Measurements from ENCODE around the gene CD300C.
"Not testable (repeated sequence)": the region's sequence is repeated elsewhere in the genome, so short reads cannot be mapped to it uniquely, and the experiment has no call there.

The CD300C gene

DNA sequence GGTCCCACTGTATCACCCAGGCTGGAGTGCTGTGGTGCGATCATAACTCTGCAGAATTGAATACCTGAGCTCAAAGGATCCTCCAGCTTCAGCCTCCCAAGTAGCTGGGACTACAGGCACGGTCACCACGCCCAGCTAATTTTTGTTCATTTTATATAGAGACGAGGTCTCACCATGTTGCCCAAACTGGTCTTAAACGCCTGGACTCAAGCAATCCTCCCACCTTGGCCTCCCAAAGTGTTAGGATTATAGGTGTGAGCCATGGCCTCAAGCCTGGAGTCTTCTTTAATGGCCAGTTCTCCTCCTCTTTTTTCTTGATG is 15.1 kb downstream of the CD300C start:
- no peak for ATAC-seq

DNA sequence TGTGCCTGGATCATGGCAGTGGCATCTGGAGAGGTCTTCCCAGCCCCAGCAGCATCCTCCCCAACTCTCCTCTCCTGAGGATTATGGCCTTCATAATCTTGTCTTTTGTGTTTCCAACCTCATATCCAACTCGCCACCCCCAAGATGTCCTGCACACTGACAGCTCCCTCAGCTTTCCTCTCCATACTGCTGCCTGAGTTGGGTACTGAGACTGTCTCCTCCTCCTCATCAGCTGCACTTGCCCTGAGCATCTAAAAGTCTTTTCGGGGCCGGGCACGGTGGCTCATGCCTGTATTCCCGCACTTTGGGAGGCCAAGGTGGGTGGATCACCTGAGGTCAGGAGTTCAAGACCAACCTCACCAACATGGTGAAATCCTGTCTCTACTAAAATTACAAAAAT is 16.7 kb downstream of the CD300C start:
- ATAC-seq: no peak

DNA sequence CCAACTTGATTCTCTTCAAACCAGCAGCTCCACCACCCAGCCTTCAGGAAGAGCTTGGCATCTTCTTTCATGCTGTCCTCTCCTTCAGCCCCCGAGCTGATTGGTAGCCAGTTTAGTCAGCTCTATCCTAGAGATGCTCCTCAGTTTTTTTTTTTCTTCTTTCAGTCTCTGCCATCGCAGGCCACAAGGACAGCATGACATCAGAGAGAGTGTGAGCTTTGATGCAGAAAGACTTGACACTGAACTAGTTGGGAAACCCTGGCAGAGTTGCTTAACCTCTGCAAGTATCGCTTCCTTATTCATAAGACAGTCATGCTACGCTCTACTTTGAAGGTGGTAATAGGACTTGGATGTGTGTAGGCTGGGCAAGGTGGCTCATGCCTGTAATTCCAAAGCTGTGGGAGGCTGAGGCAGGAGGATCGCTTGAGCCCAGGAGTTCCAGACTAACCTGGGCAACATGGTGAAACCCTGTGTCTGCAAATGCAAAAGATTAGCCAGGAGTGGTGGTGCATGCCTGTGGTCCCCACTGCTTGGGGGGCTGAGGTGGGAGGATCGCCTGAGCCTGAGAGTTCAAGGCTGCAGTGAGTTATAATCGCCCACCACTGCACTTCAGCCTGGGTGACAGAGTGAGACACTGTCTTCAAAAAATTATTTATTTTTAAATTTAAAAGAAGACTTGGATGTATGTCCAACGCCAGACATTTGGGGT is 17.3 kb downstream of the CD300C start:
- ATAC-seq: peak; percentile 39 to 68

DNA sequence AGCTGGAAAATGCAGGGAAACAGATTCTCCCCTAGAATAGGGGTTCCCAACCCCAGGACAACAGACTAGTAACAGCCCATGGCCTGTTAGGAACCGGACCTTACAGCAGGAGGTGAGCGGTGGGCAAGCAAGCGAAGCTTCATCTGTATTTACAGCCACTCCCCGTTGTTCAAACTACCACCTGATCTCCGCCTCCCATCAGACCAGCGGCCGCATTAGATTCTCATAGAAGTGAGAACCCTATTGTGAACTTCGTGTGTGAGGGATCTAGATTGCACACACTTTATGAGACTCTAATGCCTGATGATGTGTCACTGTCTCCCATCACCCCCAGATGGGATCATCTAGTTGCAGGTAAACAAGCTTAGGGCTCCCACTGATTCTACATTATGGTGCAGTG is 18.2 kb downstream of the CD300C start:
- no peak for ATAC-seq

DNA sequence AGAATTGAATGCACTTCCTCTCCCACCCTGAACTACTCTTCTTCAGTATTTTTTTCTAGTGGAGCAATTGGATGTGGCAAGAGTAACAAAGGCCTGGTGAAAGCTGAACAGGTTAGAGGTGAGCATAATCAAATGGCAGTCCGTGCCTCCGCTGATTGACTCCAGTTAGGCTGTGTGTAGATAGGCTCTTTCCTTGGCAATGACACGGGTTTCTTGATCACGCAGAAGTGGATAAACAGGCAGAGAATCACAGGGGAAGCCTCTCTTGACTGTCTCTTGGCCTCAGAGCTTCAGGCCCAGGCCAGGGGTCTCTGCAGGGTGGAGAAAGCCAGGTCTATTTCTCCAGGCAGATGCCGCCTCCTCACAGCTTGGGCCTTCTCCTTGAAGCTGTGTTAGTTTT is 18.8 kb downstream of the CD300C start:
- ATAC-seq: no peak

DNA sequence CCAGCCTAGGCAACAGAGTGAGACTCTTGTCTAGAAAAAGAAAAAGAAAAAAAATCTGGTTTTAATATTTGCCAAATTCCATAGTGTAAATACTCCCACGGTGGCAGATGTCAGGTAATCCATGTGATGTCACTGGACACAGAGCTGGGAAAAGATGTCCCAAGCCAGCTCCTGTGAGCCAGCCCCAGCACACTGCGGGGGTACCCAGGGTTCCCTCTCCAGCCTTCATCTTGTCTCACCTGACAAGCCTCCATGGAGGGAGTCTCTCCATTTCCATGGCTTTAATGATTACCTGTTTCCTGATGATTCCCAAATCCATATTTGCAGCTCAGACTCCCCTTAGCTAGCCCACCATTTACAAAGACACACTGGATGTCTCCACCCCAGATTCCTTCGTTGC is 19.2 kb downstream of the CD300C start:
- no peak for ATAC-seq

DNA sequence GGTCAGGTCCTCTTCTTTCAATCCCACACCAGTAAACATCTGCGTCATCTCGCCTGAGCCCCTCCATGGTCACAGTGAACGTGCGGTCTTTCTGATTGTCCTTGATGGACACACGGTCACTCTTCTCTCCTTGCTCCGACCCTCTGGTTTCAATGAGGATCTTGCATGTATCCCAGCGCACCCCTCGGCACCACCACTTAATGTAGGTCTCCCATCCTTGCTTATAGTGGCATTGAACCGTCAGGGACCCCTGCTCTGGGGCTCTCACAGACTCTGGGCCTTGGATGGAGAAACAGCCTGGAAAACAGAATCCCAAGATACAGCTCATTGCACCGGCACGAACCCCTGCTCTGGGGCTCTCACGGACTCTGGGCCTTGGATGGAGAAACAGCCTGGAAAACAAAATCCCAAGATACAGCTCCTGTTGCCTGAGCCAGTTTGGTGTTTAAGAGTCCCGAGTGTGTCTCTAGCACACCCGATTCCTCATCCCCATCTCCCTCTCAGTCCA is 20.1 kb downstream of the CD300C start:
- no peak for ATAC-seq

DNA sequence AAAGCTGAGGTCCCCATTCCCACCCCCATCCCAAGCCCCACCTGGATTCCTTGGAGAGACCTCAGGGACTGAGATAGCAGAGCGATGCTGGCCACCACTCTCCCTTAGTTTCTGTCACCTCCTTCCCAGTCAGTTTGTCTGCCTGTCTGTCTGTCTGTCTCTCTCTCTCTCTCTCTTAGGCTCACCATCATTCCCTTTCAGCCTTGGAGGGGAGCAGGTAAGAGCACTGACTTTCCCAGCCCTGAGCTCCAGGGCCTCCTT is 20.5 kb downstream of the CD300C start:
- no peak for ATAC-seq

DNA sequence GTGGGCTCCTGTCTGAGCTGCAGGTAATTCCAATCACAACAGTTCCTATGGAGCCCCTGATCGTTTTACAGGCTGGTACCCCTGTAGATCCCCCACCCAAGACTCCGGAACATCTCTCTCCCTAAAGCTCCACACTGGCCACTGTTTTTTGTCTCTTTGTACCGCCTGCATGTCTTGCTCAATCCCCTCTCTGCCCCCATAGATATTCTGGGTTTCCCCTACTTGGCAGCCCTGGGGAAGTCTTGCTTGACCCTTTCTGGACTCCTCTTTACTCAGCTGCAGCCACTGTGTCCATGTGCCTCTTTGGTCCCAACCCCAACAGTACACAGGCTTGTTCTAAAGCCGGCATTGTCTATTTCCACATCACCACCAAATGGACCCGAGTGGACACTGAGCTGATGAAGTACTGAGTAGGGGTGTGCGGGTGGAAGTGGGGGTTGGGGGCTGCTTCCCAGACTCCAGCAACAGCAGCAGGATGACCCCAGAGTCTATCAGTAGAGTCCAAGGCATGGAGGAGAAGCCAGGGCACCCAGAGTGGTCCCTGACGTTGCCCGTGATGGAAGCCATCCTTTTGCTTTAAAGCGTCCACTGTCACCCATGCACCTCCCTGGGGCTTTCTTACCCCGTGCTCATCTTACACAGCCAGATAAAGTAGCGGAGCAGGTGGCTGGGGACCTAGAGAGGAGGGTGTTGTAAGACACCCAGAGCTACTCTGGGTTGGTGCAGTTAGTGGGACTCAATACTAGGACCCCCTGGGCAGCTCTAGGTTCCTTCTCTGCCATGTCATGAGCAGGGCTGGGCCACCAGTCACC is 21.1 kb downstream of the CD300C start:
- no peak for ATAC-seq

DNA sequence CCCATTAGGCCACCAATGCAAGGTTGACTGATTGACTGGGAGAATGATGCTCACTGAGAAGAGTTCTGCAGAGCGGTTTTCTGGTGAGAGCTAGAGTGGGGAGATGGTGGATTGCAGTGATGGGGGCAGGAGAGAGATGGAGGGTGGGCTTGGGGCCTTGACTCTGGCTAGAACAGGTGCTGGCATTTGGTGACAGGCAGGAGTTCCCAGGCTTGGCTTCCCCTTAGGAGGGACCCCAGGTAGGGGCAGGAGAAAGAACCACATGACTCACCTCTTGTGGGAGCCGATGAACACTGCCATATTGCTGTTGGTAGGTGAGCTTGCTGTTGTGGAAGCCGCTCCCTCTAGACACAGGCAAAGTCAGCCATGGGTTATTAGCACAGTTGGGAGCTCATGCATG is 22.6 kb downstream of the CD300C start:
- no peak for ATAC-seq

DNA sequence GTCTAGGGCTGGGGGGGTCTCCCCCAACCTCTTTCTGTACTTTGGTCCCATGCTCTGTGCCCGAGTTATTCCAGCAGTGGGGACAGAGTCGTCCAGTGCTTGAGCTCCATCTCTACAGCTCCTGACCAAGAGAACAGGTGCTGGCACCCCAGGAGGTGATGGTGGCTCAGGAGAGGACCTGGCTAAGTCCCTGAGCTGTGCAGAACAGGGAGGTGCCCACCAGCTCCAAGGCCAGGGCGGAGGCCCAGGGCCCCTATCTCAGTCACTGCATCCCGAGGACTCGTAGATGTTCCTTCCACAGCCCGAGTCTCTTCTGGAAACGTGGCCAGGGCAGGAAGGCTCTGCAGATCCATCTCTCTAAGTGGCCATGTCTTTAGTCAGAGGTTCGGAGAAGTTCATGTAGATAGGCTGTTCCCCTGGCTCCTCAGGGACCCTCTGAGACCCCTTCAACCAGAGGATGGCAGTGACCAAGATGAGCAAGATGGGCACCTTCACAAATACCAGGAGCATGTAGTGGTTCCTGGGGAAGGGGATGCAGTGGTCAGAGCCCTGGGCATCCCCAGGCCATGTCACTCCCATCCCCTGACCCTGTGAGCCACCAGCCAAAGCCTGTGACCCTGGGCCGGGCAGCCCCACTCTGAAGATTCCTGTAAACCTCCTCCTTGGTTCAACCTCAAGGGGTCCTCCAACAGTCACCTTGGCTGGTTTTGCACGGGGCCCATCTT is 23.4 kb downstream of the CD300C start:
- no peak for ATAC-seq

DNA sequence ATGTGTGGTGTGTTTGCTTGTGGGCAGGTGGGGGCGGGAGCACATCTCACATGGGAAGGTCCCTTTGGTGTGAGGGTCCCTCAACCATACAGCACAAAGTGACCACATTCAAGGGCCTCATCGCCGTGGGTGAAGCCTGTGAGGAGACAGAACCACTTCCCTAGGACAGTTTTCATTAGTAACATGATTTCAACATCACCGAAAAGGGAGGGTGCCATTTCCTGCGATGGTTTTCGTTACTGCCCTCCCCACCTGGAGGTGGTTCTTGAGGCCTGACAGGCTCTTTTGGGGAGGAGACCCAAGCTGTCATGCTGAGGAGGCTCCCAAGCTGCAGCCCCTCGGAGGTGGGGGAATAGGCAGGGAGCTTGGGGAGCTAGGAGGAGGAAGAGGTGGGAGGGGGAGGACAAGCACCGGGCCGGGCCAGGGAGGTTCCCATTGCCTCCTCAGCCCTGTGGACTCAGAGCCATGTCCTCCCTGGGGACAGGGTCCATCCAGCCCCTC is 24.2 kb downstream of the CD300C start:
- no peak for ATAC-seq

DNA sequence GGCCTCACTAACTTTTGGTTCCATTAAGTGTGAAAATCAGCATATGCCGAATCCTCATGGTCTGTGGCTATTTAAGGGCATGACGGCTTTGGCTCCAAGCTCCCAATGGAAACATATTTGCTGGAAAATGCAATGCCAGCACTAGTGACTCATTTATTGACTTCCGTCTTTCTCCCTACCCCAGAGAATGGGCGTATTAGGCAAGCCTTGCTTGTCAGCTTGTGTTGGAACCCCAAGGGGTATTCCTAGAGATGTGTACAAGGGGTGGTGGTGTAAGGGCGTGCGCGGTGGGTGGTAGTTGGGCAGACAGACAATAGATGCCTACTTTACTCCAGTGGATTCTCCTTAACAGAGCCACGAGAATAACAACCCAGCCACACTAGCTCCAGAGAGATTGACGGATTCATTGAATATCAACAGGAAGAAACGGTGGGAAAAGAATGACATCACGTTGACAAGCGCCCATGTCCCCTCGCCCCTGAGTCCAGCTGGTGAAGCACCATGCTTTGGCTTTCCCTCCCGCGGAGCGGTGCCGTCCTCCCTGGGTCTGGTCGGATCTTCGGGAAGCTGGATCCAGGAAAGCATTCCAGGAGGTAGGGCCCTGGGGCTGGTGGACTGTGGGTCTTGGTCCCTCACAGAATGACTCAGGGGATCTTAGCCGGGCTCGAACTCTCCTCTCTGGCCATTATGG is 25.0 kb downstream of the CD300C start:
- ATAC-seq: no peak

DNA sequence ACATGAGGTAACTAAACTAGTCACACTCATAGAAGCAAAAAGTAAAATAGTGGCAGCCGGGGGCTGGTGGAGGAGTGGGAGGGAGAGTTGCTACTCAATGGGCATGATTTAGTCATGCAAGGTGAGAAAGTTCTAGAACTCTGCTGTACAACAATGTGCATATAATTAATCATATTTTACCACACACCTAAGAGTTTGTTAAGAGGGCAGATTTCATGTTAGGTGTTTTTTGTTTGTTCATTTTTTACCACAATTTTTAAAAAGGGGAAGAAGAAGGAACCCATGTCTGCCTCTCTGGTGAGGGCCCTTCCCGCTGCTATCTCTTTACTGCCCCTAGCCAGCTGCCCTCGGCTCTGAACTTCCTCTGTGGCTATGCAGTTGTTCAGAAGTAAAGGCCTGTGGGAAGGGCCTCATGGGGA is 25.9 kb downstream of the CD300C start:
- ATAC-seq: peak; percentile 44 to 53

DNA sequence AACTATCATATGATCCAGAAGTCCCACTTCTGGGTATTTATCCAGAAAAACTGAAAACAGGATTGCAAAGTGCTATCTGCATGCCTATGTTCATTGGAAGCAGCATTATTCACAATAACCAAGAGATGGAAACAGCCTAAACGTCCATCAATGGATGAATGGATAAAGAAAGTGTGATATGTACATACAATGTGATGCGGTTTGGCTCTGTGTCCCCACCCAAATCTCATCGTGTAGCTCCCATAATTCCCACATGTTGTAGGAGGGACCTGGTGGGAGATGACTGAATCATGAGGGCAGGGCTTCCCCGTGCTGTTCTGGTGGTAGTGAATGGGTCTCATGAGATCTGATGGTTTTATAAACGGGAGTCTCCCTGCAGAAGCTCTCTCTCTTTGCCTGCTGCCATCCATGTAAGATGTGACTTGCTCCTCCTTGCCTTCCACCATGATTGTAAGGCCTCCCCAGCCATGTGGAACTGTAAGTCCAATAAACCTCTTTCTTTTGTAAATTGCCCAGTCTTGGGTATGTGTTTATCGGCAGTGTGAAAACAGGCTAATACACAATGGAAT is 27.4 kb downstream of the CD300C start:
- not testable (repeated sequence) for ATAC-seq

DNA sequence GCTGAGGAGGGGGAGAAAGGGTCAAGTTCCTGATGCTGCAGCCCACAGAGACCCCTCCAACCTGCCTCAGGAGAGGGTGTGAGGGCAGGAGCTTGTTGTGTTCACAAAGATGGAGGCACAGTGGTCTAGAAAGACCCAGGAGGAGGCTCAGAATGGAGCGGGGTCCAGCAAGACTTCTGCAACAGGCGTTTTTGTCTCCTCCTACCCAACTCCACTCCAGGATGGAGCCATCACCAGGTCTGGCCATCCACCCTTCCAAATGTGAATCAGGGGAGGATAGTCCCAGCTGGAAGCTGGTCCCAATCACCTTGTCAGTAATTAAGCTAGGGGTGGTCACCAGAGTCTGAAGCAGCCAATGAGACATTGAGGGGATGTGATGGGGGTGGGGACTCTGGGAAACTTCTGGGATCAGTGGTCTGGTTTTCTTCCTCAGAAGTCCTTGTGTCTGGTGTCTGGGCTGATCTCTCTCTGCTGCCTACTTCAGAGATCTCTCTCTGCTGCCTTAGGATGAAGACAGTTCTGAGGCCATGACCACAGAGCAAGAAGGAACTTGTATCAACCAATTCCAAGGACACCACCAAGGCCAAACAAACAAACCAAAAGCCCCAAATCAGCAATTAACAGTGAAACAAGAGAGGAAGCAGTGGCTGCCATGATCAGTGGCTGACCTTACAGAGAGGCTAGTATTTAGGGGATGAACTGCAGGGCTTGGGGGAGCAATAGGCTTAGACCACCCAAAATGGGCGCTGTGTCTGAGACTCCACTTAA is 29.2 kb downstream of the CD300C start:
- ATAC-seq: no peak

DNA sequence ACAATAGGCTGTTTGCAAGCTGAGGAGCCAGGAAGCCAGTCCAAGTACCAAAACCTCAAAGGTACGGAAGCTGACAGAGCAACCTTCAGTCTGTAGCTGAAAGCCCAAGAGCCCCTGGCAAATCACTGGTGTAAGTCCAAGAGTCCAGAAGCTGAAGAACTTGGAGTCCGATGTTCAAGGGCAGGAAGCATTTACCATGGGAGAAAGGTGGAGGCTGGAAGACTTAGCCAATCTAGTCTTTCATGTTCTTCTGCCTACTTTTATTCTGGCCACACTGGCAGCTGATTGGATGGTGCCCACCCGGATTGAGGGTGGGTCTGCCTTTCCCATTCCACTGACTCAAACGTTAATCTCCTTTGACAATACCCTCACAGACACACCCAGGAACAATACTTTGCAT is 30.0 kb downstream of the CD300C start:
- ATAC-seq: no peak

DNA sequence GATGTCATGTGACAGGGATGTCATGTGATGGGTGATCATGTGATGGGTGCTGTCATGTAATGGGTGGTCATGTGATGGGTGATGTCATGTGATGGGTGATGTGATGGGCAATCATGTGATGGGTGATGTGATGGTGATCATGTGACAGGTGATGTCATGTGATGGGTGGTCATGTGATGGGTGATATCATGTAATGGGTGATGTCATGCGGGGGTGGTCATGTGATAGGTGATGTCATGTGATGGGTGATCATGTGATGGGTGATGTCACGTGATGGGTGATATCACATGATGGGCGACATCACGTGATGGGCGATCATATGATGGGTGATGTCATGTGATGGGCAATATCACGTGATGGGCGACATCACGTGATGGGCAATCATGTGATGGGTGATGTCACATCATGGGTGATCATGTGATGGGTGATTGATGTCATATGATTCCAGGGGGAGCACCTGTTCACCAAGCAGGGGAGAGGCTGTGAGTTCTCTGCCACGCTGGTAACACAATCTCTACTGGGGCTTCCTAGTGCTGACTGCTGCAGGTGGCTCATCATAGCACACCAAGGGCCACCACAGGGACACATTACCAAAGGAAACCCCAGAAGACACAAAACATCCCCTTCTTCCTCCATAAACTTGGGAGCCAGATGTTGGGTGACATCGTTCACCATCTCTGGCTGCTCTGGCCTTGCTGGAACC is 31.1 kb downstream of the CD300C start:
- peak in 1 of 2 donors; percentile 19 for ATAC-seq

DNA sequence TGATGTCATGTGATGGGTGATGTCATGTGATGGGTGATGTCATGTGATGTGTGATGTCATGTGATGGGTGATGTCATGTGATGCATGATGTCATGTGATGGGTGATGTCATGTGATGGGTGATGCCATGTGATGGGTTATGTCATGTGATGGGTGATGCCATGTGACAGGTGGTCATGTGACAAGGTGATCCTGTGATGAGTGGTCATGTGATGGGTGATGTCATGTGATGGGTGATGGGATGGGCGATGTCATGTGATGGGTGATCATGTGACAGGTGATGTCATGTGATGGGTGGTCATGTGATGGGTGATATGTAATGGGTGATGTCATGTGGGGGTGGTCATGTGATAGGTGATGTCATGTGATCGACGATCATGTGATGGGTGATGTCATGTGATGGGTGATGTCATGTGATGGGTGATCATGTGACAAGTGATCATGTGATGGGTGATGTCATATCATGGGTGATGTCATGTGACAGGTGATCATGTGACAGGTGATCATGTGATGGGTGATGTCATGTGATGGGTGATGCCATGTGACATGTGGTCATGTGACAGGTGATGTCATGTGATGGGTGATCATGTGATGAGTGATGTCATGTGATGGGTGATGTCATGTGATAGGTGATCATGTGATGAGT is 31.8 kb downstream of the CD300C start:
- peak in 1 of 2 donors; percentile 8 for ATAC-seq

DNA sequence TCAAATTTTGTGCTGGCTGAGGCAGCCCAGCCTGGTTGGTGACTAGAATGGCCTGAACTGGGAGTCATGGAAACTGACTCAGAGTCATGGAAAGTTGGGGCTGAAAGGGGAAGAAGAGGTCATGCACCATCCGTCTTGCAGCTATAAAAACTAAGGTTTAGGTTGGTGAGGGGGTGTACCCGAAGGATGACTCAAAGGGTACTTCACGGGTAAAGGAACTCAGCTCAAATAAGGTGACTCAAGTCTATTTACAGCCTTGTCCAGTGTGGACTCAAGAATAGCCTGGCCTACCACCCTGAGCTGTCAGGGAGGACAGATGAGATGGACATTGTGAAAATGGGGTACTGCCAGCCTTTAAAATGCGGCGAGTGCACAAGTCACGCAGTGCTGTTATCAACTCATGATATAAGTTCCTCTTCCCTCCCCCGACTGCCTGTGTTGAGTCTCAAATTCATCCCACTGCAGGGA is 33.3 kb downstream of the CD300C start:
- peak; percentile 72 to 83 for ATAC-seq

DNA sequence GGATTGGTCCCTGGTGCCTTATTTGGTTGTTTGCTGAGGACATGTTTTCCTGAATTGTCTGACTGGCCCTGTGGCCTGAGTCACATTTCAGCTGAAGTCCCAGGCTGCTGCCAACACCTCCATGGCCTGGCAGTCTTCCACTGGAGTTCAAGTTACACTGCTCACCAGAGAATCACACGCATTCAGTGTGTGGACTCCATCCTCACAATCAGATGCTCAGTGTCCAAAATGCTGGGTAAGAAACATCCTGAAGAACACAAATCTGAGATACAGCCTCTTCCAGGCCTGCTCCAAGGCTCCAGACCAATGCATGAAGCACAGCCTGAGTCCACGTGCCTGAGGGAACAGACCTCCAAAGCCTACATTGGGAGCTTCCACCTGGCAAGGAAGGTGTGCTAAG is 33.9 kb downstream of the CD300C start:
- no peak for ATAC-seq

Measured in activated CD4-positive, CD25-positive, alpha-beta regulatory T cell treated with anti-CD3 and anti-CD28 coated beads, Interleukin-2, amount 50 U/mL, for 24 hours (primary cell).